HEK293 (cell line): ENCODE data around the gene P2RX4.

Experiments used
- CTCF ChIA-PET: fragments of 350-600 bp; formaldehyde crosslinking; extraction: SDS; loops from one replicate; lab custom pipeline; 2021; ENCODE audit warnings: antibody characterized with exemption; lab: Yijun Ruan, JAX
- POLR2A ChIA-PET: fragments of 300-600 bp; formaldehyde crosslinking; extraction: SDS; loops from one replicate; lab custom pipeline; 2020; ENCODE audit warnings: antibody characterized with exemption, inconsistent platforms; lab: Yijun Ruan, JAX
- H3K27ac ChIP-seq: fragments of 200-500 bp; sonication (Bioruptor generic); 2 replicates; pipeline ENCODE4 v1.5.1; 2014; ENCODE audit warnings: low read depth, low read length, control low read depth, inconsistent platforms; ENCODE audit errors: extremely low read depth
- H3K36me3 ChIP-seq, 2 experiments: fragments of 200-500 bp in 1 of 2; sonication (Bioruptor generic) in 1 of 2; 1 replicate in 1 of 2; 2 replicates in 1 of 2; pipeline ENCODE4 v1.5.1; 2014 to 2017; ENCODE audit warnings: inconsistent platforms in 2 of 2, low read length in 2 of 2; ENCODE audit not compliant: control insufficient read depth in 2 of 2, insufficient read depth in 1 of 2
- H3K4me1 ChIP-seq: fragments of 200-500 bp; sonication (Bioruptor generic); 2 replicates; pipeline ENCODE4 v1.5.1; 2014; ENCODE audit warnings: mild to moderate bottlenecking, low read length, inconsistent platforms; ENCODE audit not compliant: control insufficient read depth, insufficient read depth
- H3K4me3 ChIP-seq: 2 replicates; pipeline ENCODE4 v1.5.1; 2011; ENCODE audit warnings: low read depth, mild to moderate bottlenecking, control low read depth, low read length, moderate library complexity
- H3K9me3 ChIP-seq: fragments of 200-500 bp; sonication (Bioruptor generic); 2 replicates; pipeline ENCODE4 v1.5.1; 2014; ENCODE audit warnings: low read depth, low read length, inconsistent platforms; ENCODE audit not compliant: control insufficient read depth, insufficient read depth
- GLIS2 ChIP-seq: fragments of 450-650 bp; formaldehyde crosslinking; IDR thresholded peaks from 2 replicates; pipeline ENCODE4 v1.5.1; 2016; ENCODE audit warnings: missing biosample characterization, missing genetic modification characterization
- KLF10 ChIP-seq: fragments of 450-650 bp; IDR thresholded peaks from 2 replicates; pipeline ENCODE4 v1.5.1; 2018; ENCODE audit warnings: missing biosample characterization, mild to moderate bottlenecking, missing genetic modification characterization
- RBAK ChIP-seq: fragments of 450-650 bp; formaldehyde crosslinking; IDR thresholded peaks from 2 replicates; pipeline ENCODE4 v1.5.1; 2016; ENCODE audit warnings: missing biosample characterization, missing genetic modification characterization
- SCRT1 ChIP-seq: fragments of 450-650 bp; formaldehyde crosslinking; IDR thresholded peaks from 2 replicates; pipeline ENCODE4 v1.5.1; 2016; ENCODE audit warnings: missing biosample characterization, missing genetic modification characterization, borderline replicate concordance
- SCRT2 ChIP-seq: fragments of 450-650 bp; formaldehyde crosslinking; IDR thresholded peaks from 2 replicates; pipeline ENCODE4 v1.5.1; 2016; ENCODE audit warnings: missing biosample characterization, missing genetic modification characterization
- WT1 ChIP-seq: fragments of 450-650 bp; formaldehyde crosslinking; IDR thresholded peaks from 2 replicates; pipeline ENCODE4 v1.5.1; 2016; ENCODE audit warnings: missing biosample characterization, missing genetic modification characterization
- ZBTB1 ChIP-seq: fragments of 450-650 bp; formaldehyde crosslinking; IDR thresholded peaks from 2 replicates; pipeline ENCODE4 v1.5.1; 2016; ENCODE audit warnings: missing biosample characterization, missing genetic modification characterization
- ZBTB17 ChIP-seq: fragments of 450-650 bp; formaldehyde crosslinking; IDR thresholded peaks from 2 replicates; pipeline ENCODE4 v1.5.1; 2016; ENCODE audit warnings: missing biosample characterization, missing genetic modification characterization
- ZFP69B ChIP-seq: fragments of 450-650 bp; formaldehyde crosslinking; IDR thresholded peaks from 2 replicates; pipeline ENCODE4 v1.5.1; 2016; ENCODE audit warnings: missing biosample characterization, missing genetic modification characterization
- ZNF133 ChIP-seq: fragments of 450-650 bp; formaldehyde crosslinking; IDR thresholded peaks from 2 replicates; pipeline ENCODE4 v1.5.1; 2016; ENCODE audit warnings: missing biosample characterization, missing genetic modification characterization
- ZNF394 ChIP-seq: fragments of 450-650 bp; formaldehyde crosslinking; IDR thresholded peaks from 2 replicates; pipeline ENCODE4 v1.5.1; 2016; ENCODE audit warnings: missing biosample characterization, missing genetic modification characterization, mild to moderate bottlenecking, moderate library complexity, borderline replicate concordance
- ZNF416 ChIP-seq: fragments of 450-650 bp; formaldehyde crosslinking; IDR thresholded peaks from 2 replicates; pipeline ENCODE4 v1.5.1; 2016; ENCODE audit warnings: missing biosample characterization, missing genetic modification characterization
- ZNF544 ChIP-seq: fragments of 450-650 bp; formaldehyde crosslinking; IDR thresholded peaks from 2 replicates; pipeline ENCODE4 v1.5.0; 2017; ENCODE audit warnings: missing biosample characterization, missing genetic modification characterization
- ZNF600 ChIP-seq: fragments of 450-650 bp; formaldehyde crosslinking; IDR thresholded peaks from 2 replicates; pipeline ENCODE4 v1.5.1; 2016; ENCODE audit warnings: missing biosample characterization, missing genetic modification characterization
- ZSCAN16 ChIP-seq: fragments of 450-650 bp; formaldehyde crosslinking; IDR thresholded peaks from 2 replicates; pipeline ENCODE4 v1.5.1; 2016; ENCODE audit warnings: missing biosample characterization, missing genetic modification characterization
- TF ChIP-seq, protein P1 (sequence below): fragments of 450-650 bp; formaldehyde crosslinking; IDR thresholded peaks from 2 replicates; pipeline ENCODE4; 2016; ENCODE audit warnings: missing biosample characterization, missing genetic modification characterization

The P2RX4 gene

DNA sequence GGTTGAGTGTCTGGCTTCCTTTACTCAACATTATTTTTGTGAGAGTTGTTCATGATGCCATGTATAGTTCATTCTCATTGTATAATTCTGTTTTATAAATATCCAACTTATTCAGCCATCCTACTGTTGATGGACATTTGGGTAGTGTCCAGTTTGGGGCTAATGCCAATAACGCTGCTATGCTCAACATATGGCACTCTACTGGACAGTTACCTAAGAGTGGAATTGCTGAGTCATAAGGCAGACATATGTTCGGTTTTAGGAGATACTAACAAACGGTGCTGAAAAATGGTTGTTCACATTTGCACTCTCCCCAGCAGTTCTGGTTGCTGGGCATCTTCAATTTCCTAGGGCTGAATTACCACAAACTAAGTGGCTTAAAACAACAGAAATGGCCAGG lies 28.7 kb upstream of the P2RX4 start:
- POLR2A ChIA-PET: no interaction called here
- Histone ChIP-seq H3K36me3 (no peaks in the 10 kb centered on the region), H3K4me3 (no peak overlapping the region), H3K9me3 (no peaks in the 10 kb centered on the region), H3K4me1 (no peaks in the 10 kb centered on the region), H3K27ac (no peak overlapping the region)
- TF ChIP-seq GLIS2 (tag by site-specific recombination): no peak
- no peak for TF ChIP-seq KLF10
- no peak for TF ChIP-seq ZSCAN16 (tag by site-specific recombination)
- CTCF ChIA-PET: no interaction called here

DNA sequence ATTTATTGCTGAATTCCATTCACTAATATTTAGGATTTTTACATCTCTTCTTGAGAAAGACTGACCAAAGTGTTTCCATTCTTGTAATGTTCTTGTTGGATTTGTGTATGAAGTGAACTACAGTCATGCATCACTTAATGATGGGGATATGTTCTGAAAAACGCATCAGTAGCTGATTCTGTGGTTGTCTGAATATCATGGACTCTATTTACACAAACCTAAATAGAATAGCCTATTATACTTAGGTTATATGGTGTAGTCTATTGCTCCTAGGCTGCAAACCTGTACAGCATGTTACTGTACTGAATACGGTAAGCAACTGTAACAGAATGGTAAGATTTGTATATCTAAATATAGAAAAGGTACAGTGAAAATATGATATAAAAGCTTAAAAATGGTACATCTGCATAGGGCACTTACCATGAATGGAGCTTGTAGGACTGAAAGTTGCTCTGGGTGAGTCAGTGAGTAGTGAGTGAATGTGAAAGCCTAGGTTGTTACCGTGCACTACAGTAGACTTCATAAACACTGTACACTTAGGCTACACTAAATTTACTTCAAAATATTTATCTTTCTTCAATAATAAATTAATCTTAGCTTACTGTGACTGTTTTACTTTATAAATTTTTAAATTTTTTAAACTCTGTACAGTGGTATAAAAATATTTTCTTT lies 27.6 kb upstream of the P2RX4 start:
- TF ChIP-seq WT1 (tag by site-specific recombination) (no peak), ZNF133 (tag by site-specific recombination) (0 out of 2 replicates have a peak, but pooled peaks have one; percentile 9)
- no peaks in the 10 kb centered on the region for H3K4me1 ChIP-seq
- ChIA-PET POLR2A (no interaction called here), CTCF (interaction anchor here (0.6 kb wide), 1 partner anchor 480 kb away, joined by 4 read pairs; no protein-coding TSS in a partner anchor)
- no peaks in the 10 kb centered on the region for H3K36me3 ChIP-seq
- H3K4me3 ChIP-seq: no peak overlapping the region
- H3K27ac ChIP-seq: no peak overlapping the region
- H3K9me3 ChIP-seq: no peaks in the 10 kb centered on the region

GRCh38 chr12:121184425-121184824 lies 25.5 kb upstream of the P2RX4 start:
- H3K4me1 ChIP-seq: no peaks in the 10 kb centered on the region
- no peaks in the 10 kb centered on the region for H3K36me3 ChIP-seq
- H3K9me3 ChIP-seq: no peaks in the 10 kb centered on the region
- ChIA-PET POLR2A (no interaction called here), CTCF (no interaction called here)
- TF ChIP-seq SCRT1 (peak; percentile 99), ZBTB1 (tag by site-specific recombination) (no peak), ZNF600 (tag by site-specific recombination) (0 out of 2 replicates have a peak, but pooled peaks have one; percentile 14), ZNF416 (no peak), ZNF544 (tag by site-specific recombination) (no peak), SCRT2 (tag by site-specific recombination) (peak; percentile 94), ZNF394 (tag by site-specific recombination) (0 out of 2 replicates have a peak, but pooled peaks have one; percentile 27), ZBTB17 (tag by site-specific recombination) (no peak)
- TF ChIP-seq, protein P1, sequence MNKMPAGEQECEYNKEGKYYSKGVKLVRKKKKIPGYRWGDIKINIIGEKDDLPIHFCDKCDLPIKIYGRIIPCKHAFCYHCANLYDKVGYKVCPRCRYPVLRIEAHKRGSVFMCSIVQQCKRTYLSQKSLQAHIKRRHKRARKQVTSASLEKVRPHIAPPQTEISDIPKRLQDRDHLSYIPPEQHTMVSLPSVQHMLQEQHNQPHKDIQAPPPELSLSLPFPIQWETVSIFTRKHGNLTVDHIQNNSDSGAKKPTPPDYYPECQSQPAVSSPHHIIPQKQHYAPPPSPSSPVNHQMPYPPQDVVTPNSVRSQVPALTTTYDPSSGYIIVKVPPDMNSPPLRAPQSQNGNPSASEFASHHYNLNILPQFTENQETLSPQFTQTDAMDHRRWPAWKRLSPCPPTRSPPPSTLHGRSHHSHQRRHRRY (tag by site-specific recombination): no peak
- no peak overlapping the region for H3K27ac ChIP-seq
- no peak overlapping the region for H3K4me3 ChIP-seq

GRCh38 chr12:121184984-121185889 lies 24.7 kb upstream of the P2RX4 start:
- POLR2A ChIA-PET: no interaction called here
- Histone ChIP-seq H3K4me1 (no peaks in the 10 kb centered on the region), H3K36me3 (no peaks in the 10 kb centered on the region), H3K4me3 (no peak overlapping the region), H3K27ac (no peak overlapping the region), H3K9me3 (no peaks in the 10 kb centered on the region)
- CTCF ChIA-PET: no interaction called here
- TF ChIP-seq ZFP69B (tag by site-specific recombination): no peak
- no peak for TF ChIP-seq RBAK
